ENCODE measurements around the gene PLPPR3.

GRCh38 chr19:771332-771785, 50.4 kb downstream of the PLPPR3 start:
- TF ChIP-seq POLR2A (IDR thresholded peaks at IDR 0.05; ENCODE audit: low read length) (no peak), GATA1 (IDR thresholded peaks at IDR 0.05; ENCODE audit: low read depth, low read length) (no peak)

Measured in erythroblast (primary cell).